Stimulated activated naive CD8-positive, alpha-beta T cell treated with anti-CD3 and anti-CD28 coated beads, Interleukin-15, Interleukin-2, amounts not matched to agents 100 ng/mL and 50 ng/mL, for 24 hours (primary cell): ENCODE measurements around the gene LRTM1.

Experiments used
- H3K27ac Mint-ChIP-seq: one replicate; pipeline ENCODE4 v1.8.0; 2021; ENCODE audit warnings: mild to moderate bottlenecking, mixed read lengths
- H3K27me3 Mint-ChIP-seq: one replicate; pipeline ENCODE4 v1.8.0; 2021; ENCODE audit warnings: mixed read lengths
- H3K36me3 Mint-ChIP-seq: one replicate; pipeline ENCODE4 v1.8.0; 2021; ENCODE audit warnings: low read depth, mixed read lengths
- H3K4me1 Mint-ChIP-seq: one replicate; pipeline ENCODE4 v1.8.0; 2021; ENCODE audit warnings: low read depth, mixed read lengths
- H3K4me3 Mint-ChIP-seq: one replicate; pipeline ENCODE4 v1.8.0; 2021; ENCODE audit warnings: mild to moderate bottlenecking, mixed read lengths
- H3K9me3 Mint-ChIP-seq: one replicate; pipeline ENCODE4 v1.8.0; 2021; ENCODE audit warnings: mixed read lengths

LRTM1 gene

DNA sequence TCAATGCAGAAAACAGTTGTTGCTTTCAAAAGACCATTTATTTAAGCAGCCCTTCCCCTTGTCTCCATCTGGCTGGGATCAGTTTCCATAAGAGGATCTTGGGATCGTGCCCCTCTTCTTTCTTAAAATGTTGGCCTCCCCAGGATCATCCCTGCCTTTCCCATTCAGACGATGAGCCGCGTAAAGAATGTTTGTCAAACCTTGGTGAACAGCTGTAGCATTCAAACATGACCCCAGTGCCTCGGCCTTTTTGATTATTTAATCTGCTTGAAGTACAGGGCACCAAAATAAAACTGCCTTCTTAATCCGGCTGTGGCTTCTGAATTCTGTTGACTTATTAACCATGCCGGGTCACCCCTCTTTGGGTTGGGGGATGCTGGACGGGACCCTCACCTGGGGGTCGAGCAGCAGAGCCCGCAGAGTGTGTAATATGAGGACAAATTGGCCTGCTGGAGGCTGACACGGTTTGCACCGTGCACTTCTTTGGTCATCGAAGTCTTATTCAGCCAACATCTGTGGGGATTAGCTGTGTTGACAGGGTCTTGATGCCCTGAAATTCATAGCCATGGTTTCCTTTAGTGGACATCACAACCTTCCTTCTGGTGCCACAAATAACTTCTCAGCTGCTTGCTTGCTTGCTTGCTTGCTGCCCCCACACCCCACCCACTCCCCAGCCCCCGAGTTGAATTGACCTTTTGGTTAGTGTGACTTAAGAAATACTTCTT, at the start of gene LRTM1:
LRTM1 (minus strand) TSS at position 14 of the 725 bp plus-strand sequence. CDS start 148 bp downstream, outside the sequence.
- no peak within 1 kb of the TSS for H3K4me3 Mint-ChIP-seq
- H3K9me3 Mint-ChIP-seq: peaks cover 6% of the 10 kb centered on the region
- H3K27me3 Mint-ChIP-seq: peaks cover 3% of the 10 kb centered on the region

DNA sequence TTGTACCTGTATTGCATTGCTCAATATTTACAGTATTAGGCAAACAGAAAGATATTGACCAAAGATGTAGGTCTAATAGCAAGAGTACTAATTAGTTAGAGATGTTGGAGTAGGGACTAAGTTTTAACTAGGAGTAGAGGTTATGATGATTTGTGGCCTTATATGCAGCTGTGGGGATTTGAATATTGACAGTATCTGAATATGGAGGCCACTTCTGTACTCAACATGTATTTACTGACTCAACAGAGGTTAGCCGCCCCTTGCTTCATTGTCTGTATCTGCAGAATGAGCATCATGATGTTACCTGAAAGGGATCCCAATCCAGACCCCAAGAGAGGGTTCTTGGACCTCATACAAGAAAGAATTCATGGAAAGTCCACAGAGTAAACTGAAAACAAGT, 49.6 kb upstream of the LRTM1 start:
- Mint-ChIP-seq H3K4me3 (no peak overlapping the region), H3K27me3 (no peaks in the 10 kb centered on the region), H3K4me1 (no peaks in the 10 kb centered on the region), H3K9me3 (peaks cover 3% of the 10 kb centered on the region), H3K27ac (no peak overlapping the region), H3K36me3 (no peaks in the 10 kb centered on the region)

More for the DNA sequence above, at the start of gene LRTM1:
- no peaks in the 10 kb centered on the region for H3K36me3 Mint-ChIP-seq
- H3K4me1 Mint-ChIP-seq: no peaks in the 10 kb centered on the region
- no peak within 1 kb of the TSS for H3K27ac Mint-ChIP-seq

DNA sequence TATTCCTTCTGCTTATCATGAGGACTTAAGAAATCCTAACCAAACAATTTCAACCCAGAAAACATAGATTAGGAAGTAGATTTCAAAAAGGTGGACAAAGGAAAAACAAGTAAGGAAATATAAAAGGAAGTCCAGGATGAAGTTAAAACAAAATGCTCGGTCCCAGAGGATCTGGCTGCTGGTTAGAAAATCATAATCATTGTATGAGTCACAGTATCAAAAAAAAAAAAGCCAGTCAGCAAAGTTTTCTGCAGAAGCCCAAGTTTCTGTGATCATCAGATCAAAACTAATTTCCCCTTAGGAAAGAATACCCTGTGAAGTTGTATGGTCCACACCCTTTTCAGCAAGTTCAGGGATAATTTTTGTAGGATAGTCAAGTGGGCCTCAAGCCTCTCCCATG, 43.0 kb upstream of the LRTM1 start:
- H3K27me3 Mint-ChIP-seq: no peaks in the 10 kb centered on the region
- no peaks in the 10 kb centered on the region for H3K36me3 Mint-ChIP-seq
- H3K4me1 Mint-ChIP-seq: no peaks in the 10 kb centered on the region
- H3K27ac Mint-ChIP-seq: no peak overlapping the region
- H3K9me3 Mint-ChIP-seq: peaks cover 4% of the 10 kb centered on the region
- H3K4me3 Mint-ChIP-seq: no peak overlapping the region

DNA sequence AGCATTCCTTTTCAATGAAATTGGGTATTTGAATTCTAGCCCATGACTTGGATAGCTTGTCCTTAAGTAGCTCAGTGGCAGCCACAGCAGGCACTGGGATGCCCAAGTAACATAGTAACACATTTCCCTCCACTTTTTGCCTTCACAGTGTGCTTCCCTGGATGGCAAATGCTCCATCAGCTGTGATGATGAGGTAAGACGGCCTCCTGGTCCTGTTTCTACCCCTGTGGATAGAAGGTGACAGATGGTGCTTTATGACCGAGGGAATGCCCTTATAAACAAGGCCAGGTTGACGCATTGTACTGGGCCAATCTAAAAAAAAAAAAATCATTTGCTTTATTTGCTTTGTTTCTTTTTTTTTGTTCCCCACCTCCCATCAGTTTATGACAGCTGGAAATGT, 41.8 kb upstream of the LRTM1 start:
- H3K27me3 Mint-ChIP-seq: no peaks in the 10 kb centered on the region
- no peak overlapping the region for H3K4me3 Mint-ChIP-seq
- no peak overlapping the region for H3K27ac Mint-ChIP-seq
- H3K9me3 Mint-ChIP-seq: peaks cover 4% of the 10 kb centered on the region
- no peaks in the 10 kb centered on the region for H3K36me3 Mint-ChIP-seq
- no peaks in the 10 kb centered on the region for H3K4me1 Mint-ChIP-seq

DNA sequence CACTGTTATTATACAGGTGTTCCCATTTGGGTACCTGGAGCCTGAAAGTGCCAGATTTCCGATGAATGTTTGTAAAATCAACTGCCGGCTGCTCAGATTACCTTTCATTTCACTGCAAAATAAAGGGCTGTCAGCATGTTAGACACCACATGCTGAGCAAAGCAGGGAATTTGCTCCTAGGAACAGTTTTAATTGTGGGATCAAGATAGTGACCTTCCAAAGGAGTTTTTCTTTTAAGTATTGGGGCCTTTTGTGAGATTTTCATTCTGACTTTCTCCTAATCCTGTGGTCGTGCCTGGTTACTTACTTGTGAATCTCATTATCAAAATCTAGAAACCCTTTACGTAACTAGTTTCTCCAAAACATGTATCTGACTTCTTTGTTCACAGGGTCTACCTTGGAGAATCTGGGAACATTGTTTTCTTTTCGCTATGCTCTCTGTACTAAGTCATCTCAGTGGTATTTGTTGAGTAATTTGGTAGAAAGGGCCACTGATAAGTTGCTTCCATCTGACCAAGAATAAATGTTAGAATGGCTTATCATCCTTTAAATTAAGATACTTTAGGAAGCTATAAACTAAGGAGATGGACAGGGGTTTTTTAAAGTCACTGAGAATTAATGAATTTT, 40.8 kb upstream of the LRTM1 start:
- no peak overlapping the region for H3K4me3 Mint-ChIP-seq
- H3K27ac Mint-ChIP-seq: no peak overlapping the region
- H3K36me3 Mint-ChIP-seq: no peaks in the 10 kb centered on the region
- no peaks in the 10 kb centered on the region for H3K27me3 Mint-ChIP-seq
- H3K4me1 Mint-ChIP-seq: no peaks in the 10 kb centered on the region
- peaks cover 4% of the 10 kb centered on the region for H3K9me3 Mint-ChIP-seq

DNA sequence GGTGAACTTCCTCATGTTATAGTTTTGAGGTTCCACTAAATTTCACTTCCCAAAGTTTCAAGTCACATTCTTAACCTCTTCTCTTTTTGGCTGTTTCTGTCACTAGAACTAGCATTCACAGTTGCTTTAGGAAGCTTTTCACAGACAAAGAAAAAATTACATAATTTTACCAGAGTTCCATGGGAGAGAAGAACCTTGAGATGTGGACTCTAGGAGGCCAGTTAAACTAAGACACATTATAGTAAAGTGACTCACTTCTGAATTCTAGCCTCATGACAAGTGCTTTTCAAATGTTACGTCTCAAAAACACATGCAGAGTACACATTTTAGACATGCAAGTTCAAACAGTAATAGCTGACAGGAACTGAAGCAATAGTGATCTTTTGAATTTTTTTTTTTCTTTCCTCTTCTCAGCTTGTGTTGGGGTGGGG, 39.9 kb upstream of the LRTM1 start:
- H3K4me1 Mint-ChIP-seq: no peaks in the 10 kb centered on the region
- no peaks in the 10 kb centered on the region for H3K36me3 Mint-ChIP-seq
- H3K27ac Mint-ChIP-seq: no peak overlapping the region
- no peaks in the 10 kb centered on the region for H3K27me3 Mint-ChIP-seq
- H3K9me3 Mint-ChIP-seq: peaks cover 4% of the 10 kb centered on the region
- no peak overlapping the region for H3K4me3 Mint-ChIP-seq

DNA sequence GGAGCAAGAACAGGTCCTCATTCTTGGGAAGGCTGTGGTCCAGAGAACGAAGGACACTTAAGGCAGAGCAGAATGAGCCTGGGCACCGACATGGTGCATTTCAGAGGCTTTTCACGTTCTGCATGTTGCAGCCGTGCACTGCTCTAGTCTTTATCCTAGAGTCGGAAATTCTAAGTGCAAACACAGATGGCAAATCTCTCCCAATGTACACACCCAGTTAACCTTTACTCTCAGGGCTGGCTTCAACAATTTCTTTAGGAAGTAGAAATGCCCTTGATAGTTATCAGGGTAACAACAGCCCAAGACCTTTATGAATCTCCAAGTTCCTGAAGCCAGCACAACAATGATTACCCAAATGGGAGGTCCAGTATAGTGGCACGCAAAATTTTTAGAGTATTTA, 39.1 kb upstream of the LRTM1 start:
- no peaks in the 10 kb centered on the region for H3K36me3 Mint-ChIP-seq
- H3K27ac Mint-ChIP-seq: no peak overlapping the region
- H3K4me1 Mint-ChIP-seq: no peaks in the 10 kb centered on the region
- no peaks in the 10 kb centered on the region for H3K27me3 Mint-ChIP-seq
- no peak overlapping the region for H3K4me3 Mint-ChIP-seq
- H3K9me3 Mint-ChIP-seq: peaks cover 4% of the 10 kb centered on the region

DNA sequence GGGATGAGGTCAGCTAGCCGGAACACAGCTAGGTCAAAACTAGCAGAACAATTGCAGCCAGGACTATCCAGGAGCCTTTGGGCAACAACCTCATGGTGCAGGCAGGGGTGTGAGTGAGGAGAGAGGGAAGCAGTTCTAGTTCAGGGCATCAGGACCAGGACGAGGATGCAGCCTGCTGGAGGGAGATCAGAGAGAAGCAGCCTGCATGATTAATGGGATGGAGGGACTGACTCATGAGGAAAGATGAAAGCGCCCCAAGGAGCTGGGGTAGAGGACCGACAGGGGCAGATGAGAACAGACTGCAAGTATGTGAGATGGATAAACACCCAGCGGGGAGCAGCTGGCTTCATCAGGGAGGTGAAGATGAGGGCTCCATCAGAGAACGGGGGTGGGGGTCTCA, 37.9 kb upstream of the LRTM1 start:
- H3K4me3 Mint-ChIP-seq: no peak overlapping the region
- H3K9me3 Mint-ChIP-seq: peaks cover 3% of the 10 kb centered on the region
- no peaks in the 10 kb centered on the region for H3K27me3 Mint-ChIP-seq
- H3K27ac Mint-ChIP-seq: no peak overlapping the region
- no peaks in the 10 kb centered on the region for H3K4me1 Mint-ChIP-seq
- H3K36me3 Mint-ChIP-seq: no peaks in the 10 kb centered on the region

DNA sequence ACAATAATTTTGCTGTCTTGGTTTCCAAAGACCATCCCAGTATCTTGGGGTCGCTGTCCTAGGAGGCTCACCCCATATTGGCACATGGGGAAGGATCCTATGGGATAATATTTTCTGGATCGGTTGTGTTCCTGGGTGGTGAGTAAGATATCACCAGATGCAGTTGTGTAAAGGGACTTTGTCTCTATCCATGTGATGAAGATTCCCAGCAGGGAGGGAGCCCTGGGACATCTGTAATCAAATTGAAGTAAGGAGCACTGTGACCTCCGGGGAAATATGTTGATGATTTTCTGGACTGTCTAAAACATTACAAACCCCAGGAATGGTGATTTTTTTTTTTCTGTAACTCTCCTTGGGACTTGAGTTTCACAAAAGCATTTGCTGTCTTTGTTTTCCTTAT, 36.2 kb upstream of the LRTM1 start:
- Mint-ChIP-seq H3K27me3 (no peaks in the 10 kb centered on the region), H3K36me3 (no peaks in the 10 kb centered on the region), H3K4me3 (no peak overlapping the region), H3K27ac (no peak overlapping the region), H3K9me3 (no peaks in the 10 kb centered on the region), H3K4me1 (no peaks in the 10 kb centered on the region)

DNA sequence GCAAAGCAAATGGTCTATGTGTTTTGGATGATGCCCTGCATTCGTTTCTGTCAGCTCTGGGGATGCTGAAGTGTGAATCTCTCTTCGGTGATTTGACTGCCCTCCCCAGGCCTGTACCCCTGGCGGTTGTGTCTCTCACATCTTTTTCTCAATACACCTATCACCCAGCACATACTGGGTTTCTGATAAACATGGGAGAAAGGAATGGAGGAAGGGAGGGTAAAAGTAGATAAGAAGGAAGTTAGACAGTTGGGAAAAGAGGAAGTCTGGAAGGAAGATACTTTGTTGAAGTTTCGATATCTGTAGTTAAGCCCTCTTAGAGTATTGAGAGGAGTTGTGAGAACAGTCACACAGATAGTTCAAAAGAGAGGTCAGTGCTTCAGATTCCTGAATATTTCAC, 35.8 kb upstream of the LRTM1 start:
- Mint-ChIP-seq H3K4me3 (no peak overlapping the region), H3K27ac (no peak overlapping the region), H3K36me3 (no peaks in the 10 kb centered on the region), H3K9me3 (no peaks in the 10 kb centered on the region), H3K27me3 (no peaks in the 10 kb centered on the region), H3K4me1 (no peaks in the 10 kb centered on the region)

DNA sequence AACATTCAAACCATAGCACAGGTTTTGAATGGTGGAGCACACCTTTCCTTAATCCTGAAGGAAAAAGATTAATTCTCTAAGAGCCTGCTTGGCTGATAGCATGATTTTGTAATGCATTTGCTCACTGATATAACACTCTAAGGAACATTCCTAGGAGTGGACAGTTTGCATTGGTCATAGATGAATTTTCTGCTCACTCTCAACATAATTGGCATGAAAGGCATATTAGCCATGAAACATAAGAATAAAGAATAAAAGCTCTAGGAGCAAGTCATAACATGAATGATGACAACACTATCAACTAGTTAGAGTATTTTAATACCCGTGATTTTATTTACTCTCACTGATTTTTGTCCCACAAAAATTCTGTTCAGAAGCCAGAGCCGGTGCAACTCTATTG, 34.3 kb upstream of the LRTM1 start:
- no peaks in the 10 kb centered on the region for H3K9me3 Mint-ChIP-seq
- H3K27ac Mint-ChIP-seq: no peak overlapping the region
- H3K4me1 Mint-ChIP-seq: no peaks in the 10 kb centered on the region
- H3K27me3 Mint-ChIP-seq: no peaks in the 10 kb centered on the region
- no peaks in the 10 kb centered on the region for H3K36me3 Mint-ChIP-seq
- no peak overlapping the region for H3K4me3 Mint-ChIP-seq

DNA sequence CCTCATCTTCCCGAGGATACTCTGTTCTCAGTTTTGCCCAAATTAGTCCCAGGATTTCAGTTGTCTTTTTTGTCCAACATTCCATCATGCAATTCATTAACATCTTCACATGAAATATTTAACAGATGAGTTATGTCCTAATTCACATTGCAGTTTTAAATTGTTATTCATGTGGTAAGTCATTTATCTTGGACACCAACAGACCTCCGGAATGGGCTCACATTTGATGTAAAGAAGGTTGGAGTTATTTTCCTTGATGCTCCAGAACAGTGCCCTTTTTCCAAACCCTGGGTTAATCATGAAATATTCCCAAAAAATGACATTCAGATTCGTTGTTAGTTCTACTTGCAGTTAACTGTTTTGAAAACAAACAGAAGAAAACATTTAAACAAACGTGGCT, 32.8 kb upstream of the LRTM1 start:
- no peaks in the 10 kb centered on the region for H3K9me3 Mint-ChIP-seq
- H3K4me1 Mint-ChIP-seq: no peaks in the 10 kb centered on the region
- H3K27me3 Mint-ChIP-seq: no peaks in the 10 kb centered on the region
- H3K27ac Mint-ChIP-seq: no peak overlapping the region
- H3K4me3 Mint-ChIP-seq: no peak overlapping the region
- no peaks in the 10 kb centered on the region for H3K36me3 Mint-ChIP-seq

DNA sequence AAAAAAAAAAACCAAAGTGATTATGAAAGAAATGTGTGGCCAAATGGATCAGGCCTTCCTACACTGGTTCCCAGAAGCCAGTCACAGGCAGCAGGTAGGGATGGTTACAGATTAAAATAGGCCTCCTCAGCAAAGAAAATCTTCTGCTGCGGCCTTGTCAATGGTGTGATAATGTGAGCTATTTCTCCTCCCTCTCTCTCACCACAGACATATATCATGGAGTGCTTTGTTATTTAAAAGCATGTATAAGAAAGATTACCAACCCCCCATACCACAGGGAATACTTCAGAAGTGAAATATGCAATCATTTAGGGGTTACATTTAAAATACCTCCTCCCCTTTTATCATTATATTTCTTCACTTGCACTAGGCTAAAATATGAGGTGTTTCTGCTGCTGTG, 32.2 kb upstream of the LRTM1 start:
- Mint-ChIP-seq H3K9me3 (no peaks in the 10 kb centered on the region), H3K4me1 (no peaks in the 10 kb centered on the region), H3K27me3 (no peaks in the 10 kb centered on the region), H3K27ac (no peak overlapping the region), H3K36me3 (no peaks in the 10 kb centered on the region), H3K4me3 (no peak overlapping the region)

DNA sequence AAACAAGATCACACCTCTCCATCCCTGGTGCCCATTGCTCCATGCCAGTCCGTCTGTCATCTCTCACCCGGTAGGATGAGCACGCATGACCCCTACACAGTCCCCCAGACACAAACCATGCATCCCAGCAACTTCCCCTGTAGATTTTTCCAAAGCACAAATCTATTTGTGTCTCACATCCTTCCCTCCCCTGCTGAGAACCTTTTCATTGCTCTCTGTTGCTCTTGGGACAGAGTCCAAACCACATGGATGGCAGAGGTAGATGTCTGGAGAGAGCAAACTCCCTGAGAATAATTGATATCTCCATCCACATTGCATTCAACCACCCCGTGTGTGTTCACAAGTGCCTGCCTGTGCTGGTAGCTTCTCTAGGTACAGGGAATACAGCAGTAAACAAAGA, 29.9 kb upstream of the LRTM1 start:
- no peaks in the 10 kb centered on the region for H3K4me1 Mint-ChIP-seq
- no peak overlapping the region for H3K27ac Mint-ChIP-seq
- H3K36me3 Mint-ChIP-seq: no peaks in the 10 kb centered on the region

DNA sequence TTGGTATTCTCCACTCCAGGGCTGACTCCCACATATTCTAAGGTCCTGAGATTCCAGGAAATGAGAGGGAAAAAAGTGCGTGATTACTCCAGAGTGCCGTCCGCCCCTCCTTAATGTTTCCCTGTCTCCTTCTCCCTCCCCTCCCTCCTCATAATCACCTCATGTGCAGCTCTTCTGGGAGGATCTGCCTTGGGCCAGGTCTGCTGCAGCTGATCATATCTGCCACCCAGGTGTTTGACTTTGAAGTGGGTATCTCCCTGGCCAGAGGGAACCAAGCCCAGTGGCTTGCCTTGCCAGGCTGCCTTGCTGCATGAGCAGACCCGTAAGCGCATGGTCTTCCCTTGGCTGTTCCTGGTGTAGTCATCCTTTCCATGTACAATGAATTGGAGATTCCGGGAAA, 28.1 kb upstream of the LRTM1 start:
- Mint-ChIP-seq H3K27ac (no peak overlapping the region), H3K9me3 (no peaks in the 10 kb centered on the region), H3K4me3 (no peak overlapping the region)

More for the DNA sequence above, 29.9 kb upstream of the LRTM1 start:
- Mint-ChIP-seq H3K9me3 (no peaks in the 10 kb centered on the region), H3K4me3 (no peak overlapping the region), H3K27me3 (no peaks in the 10 kb centered on the region)

DNA sequence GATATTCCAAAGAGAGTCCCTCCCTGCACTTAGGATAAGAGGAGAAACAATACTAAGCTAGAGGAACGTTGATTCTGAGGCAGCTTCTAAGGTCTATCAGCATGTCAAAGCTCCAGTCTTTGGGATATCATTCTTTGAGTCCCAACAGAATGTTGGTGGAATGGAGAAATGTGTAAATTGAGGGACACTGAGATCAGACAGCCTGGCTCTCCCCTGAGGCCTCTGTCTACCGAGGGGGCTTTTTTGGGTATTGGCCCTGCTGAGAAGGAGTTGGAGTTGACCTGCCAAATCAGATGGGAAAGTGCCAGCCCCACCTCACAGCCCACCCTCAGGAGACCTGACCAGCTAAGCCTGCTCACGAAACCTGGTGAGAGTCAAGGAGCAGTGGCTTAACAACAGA, 27.6 kb upstream of the LRTM1 start:
- Mint-ChIP-seq H3K27me3 (no peaks in the 10 kb centered on the region), H3K27ac (no peak overlapping the region), H3K4me3 (no peak overlapping the region), H3K4me1 (no peaks in the 10 kb centered on the region), H3K36me3 (no peaks in the 10 kb centered on the region), H3K9me3 (no peaks in the 10 kb centered on the region)

More for the DNA sequence above, 28.1 kb upstream of the LRTM1 start:
- no peaks in the 10 kb centered on the region for H3K4me1 Mint-ChIP-seq
- H3K36me3 Mint-ChIP-seq: no peaks in the 10 kb centered on the region
- no peaks in the 10 kb centered on the region for H3K27me3 Mint-ChIP-seq
